ENCODE measurements around the gene SHROOM3. TPM values are rescaled to one million over a fixed set of nuclear protein-coding genes. Genes with fewer than 3 reads are reported as not detected.

SHROOM3 gene
- total RNA-seq, 1 experiment from 2014 or later: 27.6 TPM

DNA sequence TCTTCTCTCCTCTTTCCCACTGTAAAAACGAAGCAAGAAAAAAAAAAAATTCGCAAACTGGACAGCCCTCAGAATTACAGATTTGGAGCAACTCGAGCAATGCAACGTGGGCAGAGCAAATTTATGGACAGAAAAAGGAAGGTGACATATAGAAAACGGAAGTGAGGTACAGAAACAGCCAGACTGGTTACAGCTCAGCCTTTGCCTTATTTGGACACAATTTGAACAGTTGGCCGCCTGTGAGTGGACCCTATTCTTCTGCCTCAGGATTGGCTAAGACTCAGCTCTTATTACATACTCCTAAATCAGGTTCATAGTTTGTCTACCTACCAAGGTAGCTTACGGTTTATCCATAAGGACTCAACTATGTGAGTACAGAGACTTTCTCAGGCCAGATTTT, 364.1 kb downstream of the SHROOM3 start:
- Histone ChIP-seq H3K9ac (ENCODE audit: extremely low read depth, insufficient read length, low read length) (no peak overlapping the region), H3K79me1 (ENCODE audit: insufficient read depth, low read depth, low read length, poor library complexity, severe bottlenecking) (no peaks in the 10 kb centered on the region), H2AK5ac (ENCODE audit: insufficient read length, low read length) (no peak overlapping the region), H3K27me3 (ENCODE audit: insufficient read depth, low read length) (no peaks in the 10 kb centered on the region), H3K23me2 (ENCODE audit: insufficient read length, low read depth, low read length, poor library complexity, severe bottlenecking) (peaks cover 7% of the 10 kb centered on the region), H2BK15ac (ENCODE audit: low read depth, low read length) (no peak overlapping the region), H4K8ac (replicated peaks; ENCODE audit: insufficient read length, low read depth, low read length) (no peak overlapping the region), H2BK120ac (ENCODE audit: low read depth, low read length, poor library complexity, severe bottlenecking) (no peak overlapping the region), H3K4me1 (ENCODE audit: insufficient read depth, low read length) (peaks cover 4% of the 10 kb centered on the region; the same call in 1 of the 2 replicates), H2BK12ac (ENCODE audit: insufficient read length, low read depth, low read length) (no peak overlapping the region), H4K20me1 (ENCODE audit: control insufficient read depth, insufficient read depth, insufficient read length) (no peaks in the 10 kb centered on the region), H4K91ac (ENCODE audit: insufficient read length, low read depth, low read length) (no peak overlapping the region), H3K56ac (ENCODE audit: insufficient read length, low read depth, low read length) (no peak overlapping the region), H3K4me2 (ENCODE audit: insufficient read depth, insufficient read length, low read length) (no peak overlapping the region), H3K18ac (ENCODE audit: insufficient read length, low read depth, low read length) (no peak overlapping the region), H3K27ac (ENCODE audit: insufficient read length, low read depth, low read length) (no peak overlapping the region), H2BK5ac (ENCODE audit: insufficient read length, low read length) (no peak overlapping the region), H2AFZ (ENCODE audit: low read length) (no peak overlapping the region), H4K5ac (ENCODE audit: insufficient read length, low read depth, low read length) (no peak overlapping the region), H3T11ph (ENCODE audit: low read length) (no peak overlapping the region), H3K14ac (ENCODE audit: insufficient read depth, low read length) (no peak overlapping the region), H3K79me2 (ENCODE audit: insufficient read depth, low read length) (no peaks in the 10 kb centered on the region), H3K9me3 (ENCODE audit: control insufficient read depth, low read depth, low read length) (no peaks in the 10 kb centered on the region), H2BK20ac (ENCODE audit: low read depth, low read length, poor library complexity, severe bottlenecking) (no peak overlapping the region), H3K4ac (ENCODE audit: low read depth, low read length) (no peak overlapping the region), H3K23ac (ENCODE audit: insufficient read length, low read depth, low read length) (no peak overlapping the region)
- Mint-ChIP-seq H3K9me3 (no peaks in the 10 kb centered on the region; a peak in 1 of 5 replicates), H3K27ac (no peak overlapping the region), H3K27me3 (ENCODE audit: low read depth) (peaks cover 19% of the 10 kb centered on the region), H3K4me3 (no peak overlapping the region), H3K36me3 (ENCODE audit: insufficient read depth in 1 of 3, low read depth in 3 of 3) (no peaks in the 10 kb centered on the region), H3K4me1 (peaks cover 22 to 25% of the 10 kb centered on the region in 2 experiments)
- DNase-seq: no peak
- WGBS (ENCODE audit: extremely low coverage, insufficient read length, low lambda C conversion rate): no CpG with 5 or more reads among the region's 7 CpGs
- TF ChIP-seq, protein P1, sequence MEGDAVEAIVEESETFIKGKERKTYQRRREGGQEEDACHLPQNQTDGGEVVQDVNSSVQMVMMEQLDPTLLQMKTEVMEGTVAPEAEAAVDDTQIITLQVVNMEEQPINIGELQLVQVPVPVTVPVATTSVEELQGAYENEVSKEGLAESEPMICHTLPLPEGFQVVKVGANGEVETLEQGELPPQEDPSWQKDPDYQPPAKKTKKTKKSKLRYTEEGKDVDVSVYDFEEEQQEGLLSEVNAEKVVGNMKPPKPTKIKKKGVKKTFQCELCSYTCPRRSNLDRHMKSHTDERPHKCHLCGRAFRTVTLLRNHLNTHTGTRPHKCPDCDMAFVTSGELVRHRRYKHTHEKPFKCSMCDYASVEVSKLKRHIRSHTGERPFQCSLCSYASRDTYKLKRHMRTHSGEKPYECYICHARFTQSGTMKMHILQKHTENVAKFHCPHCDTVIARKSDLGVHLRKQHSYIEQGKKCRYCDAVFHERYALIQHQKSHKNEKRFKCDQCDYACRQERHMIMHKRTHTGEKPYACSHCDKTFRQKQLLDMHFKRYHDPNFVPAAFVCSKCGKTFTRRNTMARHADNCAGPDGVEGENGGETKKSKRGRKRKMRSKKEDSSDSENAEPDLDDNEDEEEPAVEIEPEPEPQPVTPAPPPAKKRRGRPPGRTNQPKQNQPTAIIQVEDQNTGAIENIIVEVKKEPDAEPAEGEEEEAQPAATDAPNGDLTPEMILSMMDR (conservative IDR thresholded peaks at IDR 0.05): no peak
